Measurements from ENCODE around the gene GSAP.

Gene GSAP

DNA sequence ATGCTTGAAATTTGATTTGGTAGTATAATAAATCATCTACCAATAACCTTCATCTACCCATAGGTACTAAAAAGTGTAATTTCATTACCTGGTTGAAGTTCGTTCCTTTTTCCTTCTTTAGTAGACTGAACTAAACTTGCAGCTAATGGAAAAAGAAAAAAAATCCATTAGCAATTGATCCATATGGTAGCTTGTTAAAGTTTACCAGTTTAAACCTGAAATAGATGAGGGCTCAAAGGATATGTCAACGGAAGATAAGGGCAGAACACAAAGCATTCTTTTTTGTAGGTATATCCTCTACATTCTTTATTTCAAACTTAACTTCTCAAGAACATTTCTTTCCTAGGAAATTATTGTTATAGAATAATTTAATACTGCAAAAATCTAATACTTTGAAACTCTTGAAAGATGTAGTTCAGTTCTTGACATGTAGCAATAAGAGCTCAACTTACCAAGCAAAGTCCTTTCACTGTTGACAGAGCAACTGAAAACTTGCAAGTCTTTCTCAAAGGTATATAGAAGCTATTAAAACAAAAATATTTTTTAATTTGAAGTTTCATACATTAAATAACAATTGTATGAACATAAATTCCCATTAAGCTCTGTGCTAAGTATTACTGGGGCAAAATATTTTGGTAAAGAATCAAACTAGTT, 19.1 kb downstream of the GSAP start:
- Histone ChIP-seq H3K4me1 (ENCODE audit: low read depth, poor library complexity, severe bottlenecking) (no peaks in the 10 kb centered on the region), H3K9ac (no peak overlapping the region), H3K4me3 (IDR thresholded peaks at IDR 0.05; ENCODE audit: insufficient read depth, low read depth, low read length) (no peak overlapping the region), H3K4me2 (no peak overlapping the region), H4K20me1 (ENCODE audit: insufficient read depth) (no peaks in the 10 kb centered on the region), H3K27me3 (ENCODE audit: insufficient read depth, low read depth) (no peaks in the 10 kb centered on the region), H2AFZ (ENCODE audit: low read depth) (no peak overlapping the region), H3K79me2 (ENCODE audit: insufficient read depth, low read depth) (no peaks in the 10 kb centered on the region), H3K36me3 (ENCODE audit: insufficient read depth) (no peaks in the 10 kb centered on the region), H3K27ac (no peak overlapping the region)
- TF ChIP-seq CTCF (conservative IDR thresholded peaks at IDR 0.05; ENCODE audit: low read depth, low read length), result no peak

- no peaks in the 10 kb centered on the region for H3K27me3 ChIP-seq (ENCODE audit: insufficient read depth, low read depth)
- H3K36me3 ChIP-seq (ENCODE audit: insufficient read depth), result no peaks in the 10 kb centered on the region
- H3K4me2 ChIP-seq, result no peak overlapping the region
- no peak overlapping the region for H3K9ac ChIP-seq
- H3K79me2 ChIP-seq (ENCODE audit: insufficient read depth, low read depth), result no peaks in the 10 kb centered on the region
- TF ChIP-seq CTCF (conservative IDR thresholded peaks at IDR 0.05; ENCODE audit: low read depth, low read length), result no peak
- H3K27ac ChIP-seq, result no peak overlapping the region
- no peak overlapping the region for H2AFZ ChIP-seq (ENCODE audit: low read depth)
- no peaks in the 10 kb centered on the region for H3K4me1 ChIP-seq (ENCODE audit: low read depth, poor library complexity, severe bottlenecking)
- no peak overlapping the region for H3K4me3 ChIP-seq (IDR thresholded peaks at IDR 0.05; ENCODE audit: insufficient read depth, low read depth, low read length)
- no peaks in the 10 kb centered on the region for H4K20me1 ChIP-seq (ENCODE audit: insufficient read depth)
Measured at GRCh38 chr7:77395626-77396025, 20.5 kb downstream of the GSAP start.

- TF ChIP-seq CTCF (conservative IDR thresholded peaks at IDR 0.05; ENCODE audit: low read depth, low read length), result no peak
- Histone ChIP-seq H2AFZ (ENCODE audit: low read depth) (no peak overlapping the region), H3K4me1 (ENCODE audit: low read depth, poor library complexity, severe bottlenecking) (no peaks in the 10 kb centered on the region), H3K9ac (no peak overlapping the region), H3K4me2 (no peak overlapping the region), H3K36me3 (ENCODE audit: insufficient read depth) (no peaks in the 10 kb centered on the region), H3K4me3 (IDR thresholded peaks at IDR 0.05; ENCODE audit: insufficient read depth, low read depth, low read length) (no peak overlapping the region), H3K79me2 (ENCODE audit: insufficient read depth, low read depth) (no peaks in the 10 kb centered on the region), H3K27me3 (ENCODE audit: insufficient read depth, low read depth) (no peaks in the 10 kb centered on the region), H4K20me1 (ENCODE audit: insufficient read depth) (no peaks in the 10 kb centered on the region), H3K27ac (no peak overlapping the region)
Measured at GRCh38 chr7:77393954-77394353, 22.2 kb downstream of the GSAP start.

GRCh38 chr7:77393261-77393660, 22.9 kb downstream of the GSAP start:
- Histone ChIP-seq H3K4me3 (IDR thresholded peaks at IDR 0.05; ENCODE audit: insufficient read depth, low read depth, low read length) (no peak overlapping the region), H3K79me2 (ENCODE audit: insufficient read depth, low read depth) (no peaks in the 10 kb centered on the region), H3K36me3 (ENCODE audit: insufficient read depth) (no peaks in the 10 kb centered on the region), H3K27me3 (ENCODE audit: insufficient read depth, low read depth) (no peaks in the 10 kb centered on the region), H3K9ac (no peak overlapping the region), H3K4me2 (no peak overlapping the region), H3K4me1 (ENCODE audit: low read depth, poor library complexity, severe bottlenecking) (no peaks in the 10 kb centered on the region), H3K27ac (no peak overlapping the region), H4K20me1 (ENCODE audit: insufficient read depth) (no peaks in the 10 kb centered on the region), H2AFZ (ENCODE audit: low read depth) (no peak overlapping the region)
- TF ChIP-seq CTCF (conservative IDR thresholded peaks at IDR 0.05; ENCODE audit: low read depth, low read length), result no peak
